GM21737 (cell line): Measurements from ENCODE around the gene ALDH7A1.
"Not testable (repeated sequence)": the region's sequence is repeated elsewhere in the genome, so short reads cannot be mapped to it uniquely, and the experiment has no call there.

Source experiments
- ATAC-seq: cut with Tn5 transposase; IDR thresholded peaks from one replicate; pipeline ENCODE4 v1.9.1; 2021; ENCODE audit warnings: mild to moderate bottlenecking, moderate library complexity; ENCODE audit not compliant: unreplicated experiment

The ALDH7A1 gene

DNA sequence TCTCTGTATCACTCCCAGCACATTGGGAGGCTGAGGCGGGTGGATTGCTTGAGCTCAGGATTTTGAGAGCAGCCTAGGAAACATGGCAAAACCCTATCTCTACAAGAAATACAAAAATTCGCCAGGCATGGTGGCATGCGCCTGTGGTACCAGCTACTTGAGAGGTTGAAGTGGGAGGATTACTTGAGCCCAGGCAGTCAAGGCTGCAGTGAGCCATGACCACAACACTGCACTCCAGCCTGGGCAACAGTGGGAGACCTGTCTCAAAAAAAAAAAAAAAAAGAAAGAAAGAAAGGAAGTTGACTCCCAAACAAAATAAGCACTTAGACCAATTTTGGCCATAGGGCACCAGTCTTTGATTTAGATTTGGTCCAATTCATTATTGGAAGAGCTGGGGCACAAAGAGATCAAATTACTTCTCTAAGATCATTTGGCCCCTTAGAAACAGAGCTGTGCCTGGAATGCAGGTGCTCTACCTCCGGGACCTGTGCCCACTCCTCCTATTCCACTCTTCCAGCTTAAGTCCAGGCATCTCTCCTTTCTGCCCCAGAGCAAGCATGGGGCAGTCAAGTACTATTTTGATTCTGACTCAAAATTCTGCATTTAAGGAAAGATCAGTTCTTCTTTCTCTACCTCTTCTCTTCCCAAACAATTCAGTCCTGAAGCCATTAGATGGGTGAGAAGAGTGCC, 59.0 kb downstream of the ALDH7A1 start:
- ATAC-seq = no peak

DNA sequence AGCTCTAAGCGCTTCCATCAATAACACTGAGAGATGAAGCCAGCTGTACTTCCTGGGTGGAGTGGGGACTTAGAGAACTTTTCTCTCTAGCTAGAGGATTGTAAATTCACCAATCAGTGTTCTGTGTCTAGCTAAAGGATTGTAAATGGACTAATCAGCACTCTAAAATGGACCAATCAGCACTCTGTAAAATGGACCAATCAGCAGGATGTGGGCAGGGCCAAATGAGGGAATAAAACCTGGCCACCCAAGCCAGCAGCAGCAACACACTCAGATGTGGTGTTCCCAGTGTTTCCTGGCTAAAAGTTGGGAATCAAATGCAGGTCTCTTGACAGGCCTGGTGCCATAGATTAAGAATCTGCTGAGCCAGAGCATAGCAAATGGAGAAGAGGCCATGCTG, 60.5 kb downstream of the ALDH7A1 start:
- no peak for ATAC-seq

DNA sequence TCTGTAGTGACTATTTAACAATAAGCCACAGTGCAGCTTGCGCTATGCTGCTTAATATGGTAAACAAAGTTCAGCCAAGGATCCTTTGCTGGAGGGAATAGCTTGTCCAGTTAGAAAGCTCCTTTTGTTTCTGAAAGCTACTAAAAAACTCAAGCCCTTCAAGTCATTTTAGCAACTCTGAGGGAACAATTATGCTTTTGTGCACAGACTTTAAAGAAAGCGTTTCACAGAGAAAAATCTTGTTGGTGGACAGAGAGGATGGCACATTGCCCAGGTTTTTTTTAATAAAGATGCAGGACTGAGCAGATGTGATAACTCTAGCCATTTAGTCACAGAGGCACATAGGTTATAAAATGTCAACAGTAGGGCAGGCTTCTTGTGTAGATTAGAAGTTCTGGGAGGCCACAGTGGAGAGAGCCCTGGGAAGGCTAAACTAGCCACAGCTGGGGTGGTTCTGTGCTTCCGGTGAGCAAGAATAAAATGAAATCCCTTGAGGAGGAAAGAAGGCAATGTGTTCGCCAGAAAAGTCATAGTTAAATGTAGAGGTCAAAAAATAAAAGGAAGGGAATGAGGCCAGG, 63.4 kb downstream of the ALDH7A1 start:
- no peak for ATAC-seq

- no peak for ATAC-seq
Observed at GRCh38 chr5:126527892-126528291, 67.1 kb downstream of the ALDH7A1 start.

GRCh38 chr5:126527158-126527557, 67.9 kb downstream of the ALDH7A1 start:
- no peak for ATAC-seq

DNA sequence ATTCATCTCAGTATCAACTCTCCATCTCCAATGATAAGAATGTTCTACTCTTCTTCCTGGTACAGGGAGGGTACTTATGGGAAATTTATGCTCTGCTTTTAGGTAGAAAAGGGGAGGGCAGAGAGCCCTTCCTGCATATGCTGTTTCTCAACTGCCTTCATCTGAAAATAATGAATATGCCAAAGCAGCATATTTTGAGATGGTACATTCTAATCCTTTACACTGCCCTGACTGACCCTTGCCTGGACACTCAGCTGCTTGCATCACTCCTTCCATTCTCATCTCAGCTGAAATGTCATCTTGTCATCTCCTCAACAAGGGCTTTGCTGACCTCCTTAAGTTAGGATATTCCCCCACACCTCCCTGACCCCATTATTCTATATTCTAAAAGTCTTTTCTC, 68.5 kb downstream of the ALDH7A1 start:
- ATAC-seq = no peak

DNA sequence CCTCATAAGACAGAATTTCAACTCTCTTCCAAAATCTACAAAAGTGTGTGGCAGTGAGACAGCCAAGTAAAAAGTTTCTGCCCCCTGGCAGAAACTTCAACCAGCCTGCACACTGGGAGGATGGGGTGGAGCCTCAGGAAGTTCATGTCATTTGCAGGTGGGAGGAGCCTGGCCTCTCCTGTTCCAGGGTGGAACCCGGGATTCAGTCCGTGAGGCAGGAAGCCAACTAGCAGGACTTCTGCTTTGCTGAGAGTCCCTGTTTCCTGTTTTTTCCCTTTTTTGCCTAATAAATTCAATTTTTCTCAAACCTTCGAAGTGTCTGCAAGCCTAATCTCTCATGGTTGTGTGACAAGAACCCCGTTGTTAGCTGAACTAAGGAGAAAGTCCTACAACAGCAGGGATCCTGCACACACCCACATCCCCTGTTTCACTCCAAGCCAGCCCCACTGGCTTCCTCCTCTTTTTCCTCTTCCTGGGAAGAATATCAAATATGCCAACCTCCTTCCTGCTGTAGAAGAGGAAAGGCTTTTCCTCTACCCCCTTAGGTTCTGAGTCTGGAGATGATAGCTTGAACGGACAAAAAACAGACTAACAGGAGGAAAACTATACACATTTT, 69.3 kb downstream of the ALDH7A1 start:
- no peak for ATAC-seq

GRCh38 chr5:126523818-126524510, 71.1 kb downstream of the ALDH7A1 start:
- no peak for ATAC-seq

- no peak for ATAC-seq
Observed at GRCh38 chr5:126521130-126521529, 73.9 kb downstream of the ALDH7A1 start.

DNA sequence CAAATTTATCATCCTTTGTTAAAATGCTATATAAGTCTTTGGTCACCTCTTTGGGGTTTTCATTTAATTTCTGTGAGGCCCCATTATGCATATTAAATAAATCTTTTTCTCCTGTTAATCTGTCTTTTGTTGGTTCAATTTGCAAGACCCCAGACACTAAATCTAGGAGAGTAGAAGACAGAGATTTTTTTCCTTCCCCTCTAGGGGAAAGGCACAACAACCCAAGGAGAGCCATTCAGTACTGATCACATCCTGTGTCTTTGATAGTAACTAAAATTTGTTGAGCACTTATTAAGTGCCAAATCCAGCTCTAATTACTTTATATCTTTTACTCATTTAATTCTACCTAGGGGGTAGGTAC, 74.4 kb downstream of the ALDH7A1 start:
- no peak for ATAC-seq

DNA sequence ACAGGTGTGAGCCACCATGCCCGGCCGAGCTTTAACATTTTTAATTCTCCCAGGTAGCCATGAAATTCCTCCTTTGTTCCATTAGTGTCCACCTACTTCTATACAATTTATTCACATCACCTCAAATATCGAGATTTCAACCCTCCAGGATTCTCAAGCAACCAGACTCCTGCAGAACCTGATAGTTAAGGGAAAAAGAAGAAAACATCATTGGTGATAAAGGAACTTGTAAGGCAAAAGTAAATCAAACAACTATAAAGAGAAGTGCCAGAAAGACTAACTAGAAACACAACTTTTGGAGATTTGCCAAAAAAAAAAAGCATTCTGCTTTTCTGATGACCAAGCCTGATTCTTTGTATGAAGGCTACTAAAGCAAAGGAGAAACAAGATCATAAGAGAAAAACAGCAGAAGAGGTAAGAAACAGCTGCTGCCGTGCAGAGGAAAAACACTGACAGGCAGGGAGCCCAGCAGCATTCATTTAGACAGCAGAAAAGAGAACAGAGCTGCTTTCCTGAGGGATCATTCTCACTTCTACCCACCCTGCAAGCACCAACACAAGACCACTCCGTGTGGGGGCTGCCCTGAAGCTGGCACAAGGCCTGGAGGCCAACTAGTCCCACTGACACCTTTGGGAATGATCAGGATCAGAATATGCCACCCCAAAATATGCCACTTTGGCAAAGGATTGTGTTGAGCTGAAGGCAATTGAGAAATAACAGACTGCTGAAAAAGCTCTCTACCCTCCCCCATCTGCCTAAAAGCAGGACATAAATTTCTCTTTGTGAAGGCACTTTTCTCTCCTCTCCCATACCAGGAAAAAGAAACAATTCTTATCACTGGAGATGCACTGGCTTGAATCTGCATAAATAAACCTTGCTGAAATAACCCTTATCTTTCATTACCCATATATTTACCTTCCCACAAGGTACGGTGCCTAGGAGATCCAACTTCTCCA, 75.1 kb downstream of the ALDH7A1 start:
- no peak for ATAC-seq

GRCh38 chr5:126519223-126519622, 75.8 kb downstream of the ALDH7A1 start:
- ATAC-seq = not testable (repeated sequence)

- ATAC-seq = no peak
Observed at GRCh38 chr5:126516852-126517251, 78.2 kb downstream of the ALDH7A1 start.

DNA sequence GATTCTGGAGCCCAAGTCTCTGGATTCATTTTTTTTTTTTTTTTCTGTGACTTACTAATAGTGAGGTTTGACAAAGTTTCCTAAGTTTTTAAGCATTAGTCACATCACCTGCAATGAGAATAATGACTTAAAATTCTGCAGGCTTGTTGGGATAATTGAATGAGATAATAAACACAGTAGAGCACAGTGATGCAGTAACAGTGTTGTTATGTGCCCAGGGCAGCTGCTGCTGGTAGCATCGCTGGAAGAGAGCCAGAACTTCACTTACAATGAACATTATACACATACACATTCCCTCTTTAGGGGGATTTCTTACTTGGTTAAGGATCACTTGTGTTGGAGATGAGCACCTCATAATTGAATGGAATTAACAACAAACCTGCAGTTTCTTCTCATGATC, 78.9 kb downstream of the ALDH7A1 start:
- no peak for ATAC-seq

DNA sequence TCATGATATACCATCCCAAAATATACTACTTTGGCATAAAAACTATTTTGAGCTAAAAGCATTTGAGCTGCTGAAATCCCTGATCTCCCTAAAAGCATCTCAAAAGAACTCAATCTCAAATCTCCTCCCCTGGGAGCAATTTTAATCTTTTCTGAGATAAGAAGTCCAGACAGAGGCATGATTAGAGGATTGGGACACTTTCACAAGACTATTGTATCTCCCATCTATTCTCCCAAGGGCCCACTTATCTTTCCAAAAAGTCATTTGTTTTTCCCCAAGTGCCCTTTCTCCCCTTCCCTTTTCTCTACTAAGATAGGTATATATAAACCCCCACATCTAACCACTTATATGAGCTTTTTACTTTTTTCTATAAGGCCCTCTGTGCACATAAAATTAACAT, 79.7 kb downstream of the ALDH7A1 start:
- ATAC-seq = no peak

DNA sequence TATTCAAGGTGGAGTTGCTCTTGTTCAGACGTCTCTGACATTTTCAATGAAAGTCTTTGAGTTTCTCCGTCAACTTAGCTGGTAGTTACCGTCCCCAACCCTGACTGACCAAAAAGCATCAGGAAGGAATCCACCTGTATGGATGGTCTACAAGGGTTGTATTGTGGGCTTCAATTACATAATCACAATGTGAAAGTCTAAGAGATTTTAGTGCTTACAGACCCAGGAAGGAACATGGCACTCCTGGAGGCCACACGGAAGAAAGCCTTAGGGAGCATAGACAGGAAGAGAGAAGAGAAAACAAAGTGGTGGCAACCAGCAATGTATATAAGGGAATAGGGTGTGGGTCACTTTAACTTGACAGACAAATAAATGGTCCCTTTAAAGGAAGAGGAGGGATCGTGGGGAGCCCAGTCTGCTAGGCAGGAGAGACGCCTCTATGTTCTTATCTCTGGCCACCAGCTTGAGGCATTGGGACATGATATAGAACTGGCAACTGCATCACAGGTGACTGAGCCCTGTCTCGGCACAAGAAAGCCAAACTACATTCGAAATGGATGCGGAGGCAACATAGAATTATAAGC, 80.4 kb downstream of the ALDH7A1 start:
- no peak for ATAC-seq

- no peak for ATAC-seq
Observed at GRCh38 chr5:126514131-126514557, 80.9 kb downstream of the ALDH7A1 start.

DNA sequence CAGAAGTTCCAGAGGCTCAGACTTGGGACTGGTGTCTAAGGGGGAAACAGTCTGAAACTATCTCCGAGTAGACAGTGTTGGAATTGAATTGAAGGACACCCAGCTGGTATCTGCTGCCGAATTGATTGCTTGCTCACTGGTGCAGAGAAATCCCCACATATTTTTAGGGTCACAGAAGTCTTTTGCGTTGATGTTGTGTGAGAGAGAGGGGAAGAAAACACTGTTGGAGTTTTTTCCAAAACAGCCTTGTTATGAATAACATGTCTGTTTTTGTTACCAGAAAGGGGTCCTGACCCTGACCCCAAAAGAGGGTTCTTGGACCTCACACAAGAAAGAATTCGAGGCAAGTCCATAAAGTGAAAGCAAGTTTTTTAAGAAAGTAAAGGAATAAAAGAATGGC, 81.3 kb downstream of the ALDH7A1 start:
- no peak for ATAC-seq

DNA sequence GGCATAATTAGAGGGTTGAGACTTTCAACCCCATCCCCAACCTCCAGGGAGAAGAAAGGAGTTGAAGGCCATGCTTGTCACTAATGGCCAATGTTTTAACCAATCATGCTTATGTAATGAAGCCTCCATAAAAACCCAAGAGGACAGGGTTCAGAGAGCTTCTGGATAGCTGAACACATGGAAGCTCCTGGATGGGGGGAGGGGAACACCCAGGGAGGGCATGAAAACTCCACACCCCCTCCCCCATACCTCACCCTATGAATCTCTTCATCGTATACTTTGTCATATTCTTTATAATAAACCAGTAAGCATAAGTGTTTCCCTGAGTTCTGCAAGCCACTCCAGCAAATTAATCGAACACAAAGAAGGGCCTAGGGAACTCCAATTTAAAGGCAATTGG, 81.7 kb downstream of the ALDH7A1 start:
- no peak for ATAC-seq

DNA sequence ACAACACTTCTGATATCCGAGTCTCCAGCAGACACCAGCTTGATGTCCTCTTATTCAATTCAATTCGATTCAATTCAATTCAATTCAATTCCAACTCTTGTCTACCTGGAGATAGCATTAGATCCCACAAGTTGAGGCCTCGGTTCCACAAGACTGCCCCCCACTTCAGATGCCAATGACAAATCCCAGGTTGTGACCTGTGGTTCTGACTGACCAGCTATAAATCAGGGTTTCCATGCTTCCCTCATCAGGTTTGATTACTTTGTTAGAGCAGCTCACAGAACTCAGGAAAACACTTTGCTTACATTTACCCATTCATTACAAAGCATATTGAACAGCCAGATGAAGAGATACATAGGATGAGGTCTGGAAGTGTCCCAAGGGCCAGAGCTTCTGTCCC, 82.6 kb downstream of the ALDH7A1 start:
- ATAC-seq = no peak
